Measurements from ENCODE around the gene PDE4B. TPM values are rescaled to one million over a fixed set of nuclear protein-coding genes. Genes with fewer than 3 reads are reported as not detected.
A peak's percentile ranks its signal among the peaks of the same experiment; 100 is the strongest.

Gene PDE4B
- total RNA-seq, 4 donors from 2014 or later: 5.2 to 16.6 (median 9.6) TPM

DNA sequence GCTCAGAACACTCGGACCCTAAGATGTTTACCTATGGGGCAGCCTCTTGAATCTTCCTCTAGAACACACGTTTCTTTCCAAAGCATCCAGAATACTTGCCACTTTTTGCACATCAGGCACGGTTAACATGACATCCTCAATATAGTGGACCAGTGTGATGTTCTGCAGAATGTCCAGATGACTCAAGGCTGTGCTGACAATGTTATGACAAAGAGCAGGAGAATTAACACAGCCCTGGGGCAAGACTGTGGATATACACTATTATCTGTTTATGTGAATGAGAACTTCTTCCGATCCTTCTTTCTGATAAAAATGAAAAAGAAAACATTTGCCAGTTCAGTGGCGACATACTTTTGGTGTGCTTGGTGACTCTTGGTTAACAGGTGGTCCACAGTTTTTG lies 154.3 kb downstream of the PDE4B start:
- H3K27me3 ChIP-seq: no peaks in the 10 kb centered on the region
- no peaks in the 10 kb centered on the region for H3K4me1 ChIP-seq
- whole genome bisulfite sequencing, 2 donors: 93 to 94% methylated on average over 5 of the region's 5 CpGs
- no peak overlapping the region for H3K27ac ChIP-seq
- TF ChIP-seq, protein P1, sequence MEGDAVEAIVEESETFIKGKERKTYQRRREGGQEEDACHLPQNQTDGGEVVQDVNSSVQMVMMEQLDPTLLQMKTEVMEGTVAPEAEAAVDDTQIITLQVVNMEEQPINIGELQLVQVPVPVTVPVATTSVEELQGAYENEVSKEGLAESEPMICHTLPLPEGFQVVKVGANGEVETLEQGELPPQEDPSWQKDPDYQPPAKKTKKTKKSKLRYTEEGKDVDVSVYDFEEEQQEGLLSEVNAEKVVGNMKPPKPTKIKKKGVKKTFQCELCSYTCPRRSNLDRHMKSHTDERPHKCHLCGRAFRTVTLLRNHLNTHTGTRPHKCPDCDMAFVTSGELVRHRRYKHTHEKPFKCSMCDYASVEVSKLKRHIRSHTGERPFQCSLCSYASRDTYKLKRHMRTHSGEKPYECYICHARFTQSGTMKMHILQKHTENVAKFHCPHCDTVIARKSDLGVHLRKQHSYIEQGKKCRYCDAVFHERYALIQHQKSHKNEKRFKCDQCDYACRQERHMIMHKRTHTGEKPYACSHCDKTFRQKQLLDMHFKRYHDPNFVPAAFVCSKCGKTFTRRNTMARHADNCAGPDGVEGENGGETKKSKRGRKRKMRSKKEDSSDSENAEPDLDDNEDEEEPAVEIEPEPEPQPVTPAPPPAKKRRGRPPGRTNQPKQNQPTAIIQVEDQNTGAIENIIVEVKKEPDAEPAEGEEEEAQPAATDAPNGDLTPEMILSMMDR (IDR thresholded peaks at IDR 0.05): no peak
- no peak for TF ChIP-seq POLR2A (IDR thresholded peaks at IDR 0.05)
- no peaks in the 10 kb centered on the region for H3K36me3 ChIP-seq
- DNase-seq (ENCODE audit: low spot score in 2 of 2): no peak
- H3K4me3 ChIP-seq: no peak overlapping the region
- H3K9me3 ChIP-seq: no peaks in the 10 kb centered on the region

DNA sequence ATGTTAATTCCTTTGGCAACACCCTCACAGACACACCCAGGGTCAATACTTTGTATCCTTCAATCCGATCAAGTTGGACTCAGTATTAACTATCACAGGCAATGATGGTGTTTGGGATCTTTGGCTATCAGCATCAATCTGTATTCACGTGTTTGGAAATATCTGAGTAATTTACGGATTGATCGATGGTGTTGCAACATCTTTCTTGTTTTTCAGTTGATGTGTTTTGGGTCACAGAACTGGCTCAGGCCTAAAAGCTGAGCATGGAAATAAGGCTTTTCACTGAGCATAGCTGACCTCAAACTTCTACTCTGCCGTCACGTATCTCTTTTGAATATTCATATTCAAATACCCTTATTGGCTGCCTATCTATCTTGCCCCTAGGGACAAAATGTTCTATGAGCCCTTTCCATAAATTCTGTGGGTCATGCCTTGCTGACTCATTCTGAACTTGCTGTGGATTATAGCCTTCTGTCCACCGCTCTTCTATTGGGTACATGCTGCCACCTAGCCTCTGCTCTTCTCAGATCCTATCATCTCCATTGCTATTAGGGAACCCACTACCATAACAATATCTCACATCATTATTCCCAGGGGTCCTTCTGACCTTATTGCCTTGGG lies 156.0 kb downstream of the PDE4B start:
- no peak for DNase-seq (ENCODE audit: low spot score in 2 of 2)
- TF ChIP-seq EP300 (IDR thresholded peaks at IDR 0.05) (peak in 1 of 2 donors; percentile 5), POLR2A (IDR thresholded peaks at IDR 0.05) (no peak)
- TF ChIP-seq, protein P1 (IDR thresholded peaks at IDR 0.05): no peak
- H3K4me1 ChIP-seq: no peaks in the 10 kb centered on the region
- 83 to 88% methylated on average over 7 of the region's 7 CpGs for WGBS, 2 donors
- no peaks in the 10 kb centered on the region for H3K27me3 ChIP-seq
- H3K4me3 ChIP-seq: no peak overlapping the region
- H3K36me3 ChIP-seq: no peaks in the 10 kb centered on the region
- no peak overlapping the region for H3K27ac ChIP-seq
- H3K9me3 ChIP-seq: no peaks in the 10 kb centered on the region

DNA sequence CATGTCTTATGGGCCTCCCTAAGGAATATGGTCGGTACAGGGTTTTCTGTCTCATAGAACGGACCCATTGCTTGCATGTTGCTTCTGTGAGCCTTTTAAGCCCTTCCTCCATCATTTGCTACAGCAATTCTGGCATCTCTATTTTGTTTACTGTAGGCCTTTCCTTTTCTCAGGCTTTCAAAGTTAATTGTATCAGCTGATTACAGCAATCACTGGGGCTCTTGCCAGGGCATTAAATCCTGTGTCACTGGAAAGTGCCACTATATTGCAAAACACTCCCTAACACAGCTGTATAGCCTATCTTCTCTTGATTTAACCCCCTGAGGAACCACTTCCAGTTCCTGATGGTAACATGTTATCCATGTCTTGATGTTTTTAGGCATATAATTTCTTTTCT lies 156.5 kb downstream of the PDE4B start:
- 75 to 88% methylated on average over 2 of the region's 2 CpGs for WGBS, 2 donors
- TF ChIP-seq POLR2A (IDR thresholded peaks at IDR 0.05) (no peak), EP300 (IDR thresholded peaks at IDR 0.05) (no peak)
- TF ChIP-seq, protein P1 (IDR thresholded peaks at IDR 0.05): no peak

DNA sequence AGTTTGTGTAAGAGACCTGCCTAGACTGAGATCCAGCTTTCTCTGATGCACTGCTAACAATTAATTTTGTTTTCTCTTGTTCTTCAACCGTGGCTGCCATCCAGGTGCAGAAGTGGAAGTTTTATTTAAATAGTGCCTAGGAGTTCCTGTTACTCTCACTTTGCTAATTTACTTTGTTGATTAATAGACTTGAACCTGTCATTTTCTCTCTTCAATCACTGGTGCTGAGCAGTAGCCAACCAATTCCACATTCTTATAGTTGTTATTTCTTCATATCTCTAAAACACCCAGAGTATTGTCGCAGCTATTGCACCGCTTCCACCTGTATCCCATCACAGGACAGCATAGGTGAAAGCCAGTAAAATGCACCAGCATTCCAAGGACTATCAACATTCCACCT lies 157.2 kb downstream of the PDE4B start:
- WGBS, 2 donors: 93 to 94% methylated on average over 3 of the region's 3 CpGs
- DNase-seq (ENCODE audit: low spot score in 2 of 2): no peak
- no peak overlapping the region for H3K4me3 ChIP-seq
- peaks cover 0 to 2% (median 0%) of the 10 kb centered on the region in 4 donors for H3K4me1 ChIP-seq
- H3K27me3 ChIP-seq: no peaks in the 10 kb centered on the region
- no peaks in the 10 kb centered on the region for H3K36me3 ChIP-seq
- TF ChIP-seq, protein P1 (IDR thresholded peaks at IDR 0.05): no peak
- TF ChIP-seq POLR2A (IDR thresholded peaks at IDR 0.05) (no peak), EP300 (IDR thresholded peaks at IDR 0.05) (no peak)
- H3K27ac ChIP-seq: no peak overlapping the region
- no peaks in the 10 kb centered on the region for H3K9me3 ChIP-seq

More for the DNA sequence above, 156.5 kb downstream of the PDE4B start:
- H3K4me1 ChIP-seq: no peaks in the 10 kb centered on the region
- H3K4me3 ChIP-seq: no peak overlapping the region
- H3K9me3 ChIP-seq: no peaks in the 10 kb centered on the region
- H3K36me3 ChIP-seq: no peaks in the 10 kb centered on the region
- peak in 1 of 2 donors; percentile 21 for DNase-seq (ENCODE audit: low spot score in 2 of 2)
- H3K27ac ChIP-seq: no peak overlapping the region
- no peaks in the 10 kb centered on the region for H3K27me3 ChIP-seq

DNA sequence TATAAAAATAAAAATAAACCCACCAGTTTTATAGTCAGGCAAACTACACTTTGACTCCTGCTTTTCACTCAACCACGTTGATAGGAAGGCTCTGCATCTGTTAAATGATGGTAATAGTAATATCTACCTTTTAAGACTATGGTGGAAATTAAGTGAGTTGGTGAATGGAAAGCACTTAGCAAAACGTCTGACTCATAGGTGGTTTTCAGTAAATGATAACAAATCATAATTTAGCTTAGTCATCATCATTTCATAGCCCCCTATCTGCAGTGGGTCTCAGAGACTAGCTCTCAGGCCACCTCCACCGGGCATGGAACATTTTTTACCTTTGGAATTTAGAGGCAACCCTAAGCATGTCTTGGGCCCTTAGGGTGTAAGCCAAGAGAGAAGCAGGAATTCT lies 160.0 kb downstream of the PDE4B start:
- no peak overlapping the region for H3K4me3 ChIP-seq
- H3K4me1 ChIP-seq: peaks cover 0 to 12% (median 4%) of the 10 kb centered on the region in 4 donors
- WGBS, 2 donors: 67 to 75% methylated on average over 3 of the region's 3 CpGs
- no peak overlapping the region for H3K27ac ChIP-seq
- H3K27me3 ChIP-seq: no peaks in the 10 kb centered on the region
- no peaks in the 10 kb centered on the region for H3K36me3 ChIP-seq
- no peaks in the 10 kb centered on the region for H3K9me3 ChIP-seq
- no peak for TF ChIP-seq POLR2A (IDR thresholded peaks at IDR 0.05)
- TF ChIP-seq EP300 (IDR thresholded peaks at IDR 0.05): no peak
- TF ChIP-seq, protein P1 (IDR thresholded peaks at IDR 0.05): no peak
- no peak for DNase-seq (ENCODE audit: low spot score in 2 of 2)
